ENCODE results near the gene SLC45A1. TPM values are rescaled to one million over a fixed set of nuclear protein-coding genes. Genes with fewer than 3 reads are reported as not detected.
A peak's percentile ranks its signal among the peaks of the same experiment; 100 is the strongest.

Gene SLC45A1
- total RNA-seq (2021; ENCODE audit: unreplicated experiment) (13.8 TPM), Bru-seq, nascent RNA (percentile 72 among the genes with signal in this experiment), BruChase-seq, experiment 1, labeled RNA remaining after a 6-hour chase (percentile 54 among the genes with signal in this experiment), BruChase-seq, experiment 2, labeled RNA remaining after a 2-hour chase (percentile 51 among the genes with signal in this experiment)
- polyA plus RNA-seq (2012): 17.0 and 21.0 TPM in 2 replicates
- long read RNA-seq, transcript SLC45A1-204 (5 exons, 1,747 nt): major isoform, 10 of 29 reads
- long read RNA-seq, partial matches to known transcripts: 2 of 29 reads
- long read RNA-seq, other reads (novel, unspliced or antisense): 12 of 29 reads

DNA sequence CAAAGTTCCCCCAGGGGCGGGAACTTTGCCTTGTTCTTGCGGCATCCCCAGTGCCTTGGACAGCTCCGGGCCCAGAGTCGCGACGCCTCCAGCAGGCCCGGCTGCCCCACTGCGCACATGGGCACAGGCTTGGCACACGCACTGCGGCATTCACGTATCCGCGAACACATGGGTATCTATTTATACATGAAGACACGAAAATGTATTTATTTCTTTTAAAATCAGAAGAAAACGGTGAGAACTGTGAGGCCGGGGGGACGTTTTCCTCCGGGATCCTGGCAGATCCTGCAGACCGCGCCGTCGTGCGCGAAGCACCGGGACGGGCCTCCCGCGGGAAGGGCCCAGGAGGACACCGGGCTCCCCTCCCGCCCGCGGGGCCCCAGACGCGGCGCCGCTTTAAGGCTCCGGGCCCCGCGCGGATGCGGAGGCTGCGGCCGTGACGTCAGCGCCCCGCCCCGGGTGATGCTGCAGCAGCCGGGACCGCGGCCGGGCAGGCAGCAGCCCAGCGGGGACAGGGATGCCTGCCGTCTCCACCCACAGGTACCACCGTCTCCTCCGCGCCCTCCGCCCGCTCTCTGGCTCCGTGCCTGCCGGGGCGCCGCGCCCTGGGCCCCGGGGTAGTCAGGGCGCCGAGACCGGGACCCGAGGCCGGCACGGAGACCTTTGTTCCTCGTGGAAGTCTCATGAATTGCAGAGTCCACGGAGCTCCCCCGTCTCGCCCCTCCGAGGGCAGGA lies at the start of gene SLC45A1:
Gene SLC45A1, plus strand, starts transcription at position 468 of the 735 bp plus-strand sequence. CDS start 6,216 bp downstream, outside the sequence.
- CTCF ChIA-PET: no interaction called here

More for the DNA sequence above, at the start of gene SLC45A1:
- H3K4me3 ChIP-seq (replicated peaks in 1 of 2; ENCODE audit: low read depth in 1 of 2, low read length in 2 of 2): peak within 1 kb of the TSS; percentile 72 to 75
- DNase-seq (ENCODE audit: low read depth, low spot score) (peak; percentile 29), ATAC-seq (peak; percentile 74)
- no peak within 1 kb of the TSS for H2AFZ ChIP-seq (ENCODE audit: low read depth, low read length, poor library complexity, severe bottlenecking)
- peaks cover 6% of the 10 kb centered on the region; the same call in 1 of the 2 replicates for H3K79me2 ChIP-seq (ENCODE audit: insufficient read depth, low read length)
- H3K27ac ChIP-seq (ENCODE audit: low read depth, low read length): peak within 1 kb of the TSS; percentile 53; the same call in 1 of the 2 replicates
- H3K9me2 ChIP-seq (ENCODE audit: insufficient read depth): no peaks in the 10 kb centered on the region; the same call in 1 of the 2 replicates
- H3K4me2 ChIP-seq (ENCODE audit: low read length): peak within 1 kb of the TSS; percentile 81
- TF ChIP-seq ZFX (IDR thresholded peaks at IDR 0.05) (peak; percentile 66; the same call in 1 of the 2 replicates), POLR2A (IDR thresholded peaks at IDR 0.05; ENCODE audit: borderline replicate concordance, extremely low read depth, insufficient read depth, insufficient read length) (no peak), POLR2AphosphoS5 (IDR thresholded peaks at IDR 0.05; ENCODE audit: low read depth, low read length) (peak; percentile 71), TCF7L2 (IDR thresholded peaks at IDR 0.05; ENCODE audit: borderline replicate concordance, extremely low read depth, insufficient read depth, insufficient read length) (peak; percentile 76)
- TF ChIP-seq, protein P1, sequence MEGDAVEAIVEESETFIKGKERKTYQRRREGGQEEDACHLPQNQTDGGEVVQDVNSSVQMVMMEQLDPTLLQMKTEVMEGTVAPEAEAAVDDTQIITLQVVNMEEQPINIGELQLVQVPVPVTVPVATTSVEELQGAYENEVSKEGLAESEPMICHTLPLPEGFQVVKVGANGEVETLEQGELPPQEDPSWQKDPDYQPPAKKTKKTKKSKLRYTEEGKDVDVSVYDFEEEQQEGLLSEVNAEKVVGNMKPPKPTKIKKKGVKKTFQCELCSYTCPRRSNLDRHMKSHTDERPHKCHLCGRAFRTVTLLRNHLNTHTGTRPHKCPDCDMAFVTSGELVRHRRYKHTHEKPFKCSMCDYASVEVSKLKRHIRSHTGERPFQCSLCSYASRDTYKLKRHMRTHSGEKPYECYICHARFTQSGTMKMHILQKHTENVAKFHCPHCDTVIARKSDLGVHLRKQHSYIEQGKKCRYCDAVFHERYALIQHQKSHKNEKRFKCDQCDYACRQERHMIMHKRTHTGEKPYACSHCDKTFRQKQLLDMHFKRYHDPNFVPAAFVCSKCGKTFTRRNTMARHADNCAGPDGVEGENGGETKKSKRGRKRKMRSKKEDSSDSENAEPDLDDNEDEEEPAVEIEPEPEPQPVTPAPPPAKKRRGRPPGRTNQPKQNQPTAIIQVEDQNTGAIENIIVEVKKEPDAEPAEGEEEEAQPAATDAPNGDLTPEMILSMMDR (IDR thresholded peaks at IDR 0.05 in 2 of 3, conservative IDR thresholded peaks at IDR 0.05 in 1 of 3; ENCODE audit: borderline replicate concordance in 1 of 3, insufficient read depth in 1 of 3, low read depth in 2 of 3, low read length in 2 of 3): 0 out of 6 replicates have a peak, but pooled peaks of 1 of the 3 experiments have one; percentile 6
- RAD21 ChIA-PET (ENCODE audit: low non-redundant PET in 1 of 2, low total read pairs in 2 of 2, uncharacterized antibody in 2 of 2, unreplicated experiment in 2 of 2): interaction anchor here in 1 of 2 experiments (0.6 kb wide), 1 partner anchor 58 kb away, joined by 3 read pairs; no protein-coding TSS in a partner anchor
- intact Hi-C loops (cut with micrococcal nuclease): loop anchor here (5.0 to 10.0 kb wide), 2 partner anchors 136 to 223 kb away; no protein-coding TSS in a partner anchor
- peaks cover 29 to 60% of the 10 kb centered on the region in 2 experiments for H3K4me1 ChIP-seq (ENCODE audit: control insufficient read depth in 1 of 2, insufficient read depth in 2 of 2, low read length in 2 of 2)
- H4K20me1 ChIP-seq (ENCODE audit: insufficient read depth): no peaks in the 10 kb centered on the region
- H3K9me3 ChIP-seq (ENCODE audit: control insufficient read depth in 1 of 2, insufficient read depth in 1 of 2, low read depth in 1 of 2, low read length in 2 of 2): no peaks in the 10 kb centered on the region
- H3K36me3 ChIP-seq (ENCODE audit: control insufficient read depth in 1 of 2, insufficient read depth in 2 of 2, low read length in 2 of 2): no peaks in the 10 kb centered on the region
- H3K27me3 ChIP-seq (ENCODE audit: insufficient read depth, low read length): no peaks in the 10 kb centered on the region
- BruUV-seq (replicated peaks): no TSS peak
- H3K9ac ChIP-seq (ENCODE audit: low read length): peak within 1 kb of the TSS; percentile 72
- POLR2A ChIA-PET: no interaction called here

Measured in HCT116 (cell line).